H1 (cell line): ENCODE results near the gene MOB4. TPM values are rescaled to one million over a fixed set of nuclear protein-coding genes. Genes with fewer than 3 reads are reported as not detected.

Experiments used
- polyA plus RNA-seq, 7 experiments: library from polyadenylated mRNA; depleted of rRNA in 3 of 7; stranded (reverse) in 5 of 7; unstranded in 2 of 7; fragments of >200 nt in 5 of 7; fragments of 200-250 nt in 2 of 7; gene quantifications; 1 replicate in 5 of 7; 2 replicates in 1 of 7; 4 replicates in 1 of 7; pipeline versions ENCODE4 v1.2.1 to v1.2.3, GENCODE V29; 2011 to 2013; ENCODE audit warnings: missing spikeins in 2 of 7, mixed read lengths in 2 of 7
- total RNA-seq: library from RNA; stranded (reverse); fragmentation: NEBNext Ultra II Directional; extraction: Animal tissue kit (Norgen Biotek cat#: 25700); gene quantifications from 2 replicates; pipeline ENCODE4 v1.2.1, GENCODE V29; 2021
- TF ChIP-seq, protein P1 (sequence below): fragments of 300-600 bp; sonication (generic); IDR thresholded peaks from 2 replicates; pipeline ENCODE4 v1.7.1; 2012; ENCODE audit warnings: low read length, moderate library complexity, mild to moderate bottlenecking, inconsistent platforms; ENCODE audit not compliant: insufficient replicate concordance

Gene MOB4
- total and polyA plus RNA-seq, 2 of the 8 experiments (the other 6 are each of a cell fraction or from before 2014, with no cell fraction given) = 51.5 to 54.2 TPM

DNA sequence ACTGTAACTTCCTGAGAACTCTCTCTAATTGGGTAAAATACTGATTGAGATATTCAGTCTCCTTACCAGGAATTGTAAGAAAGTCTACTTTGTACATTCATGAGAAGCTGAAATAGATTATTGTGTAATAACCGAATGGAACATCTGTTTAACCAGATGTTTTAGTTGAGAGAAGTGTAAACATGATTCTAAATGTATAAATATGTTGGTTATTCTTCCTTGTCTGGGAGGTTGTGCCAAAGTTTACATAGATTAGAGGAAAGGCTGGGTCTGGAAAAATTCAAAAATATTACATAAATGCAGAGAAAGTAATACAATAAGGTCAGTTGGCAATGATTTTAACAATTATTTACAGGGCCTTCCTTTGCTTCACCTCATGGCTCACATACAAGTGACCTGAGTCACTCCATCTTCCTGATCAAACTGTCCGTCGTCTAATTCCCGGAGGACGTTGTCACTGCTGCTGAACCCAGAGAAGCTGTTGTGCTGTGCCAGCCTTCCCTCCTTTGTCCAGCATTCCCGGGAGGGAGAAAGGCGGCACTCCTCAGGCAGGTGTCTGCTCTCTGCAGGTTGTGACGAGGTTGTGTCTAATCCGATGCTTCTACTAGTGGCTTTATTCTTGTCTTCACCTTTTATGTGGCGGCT, 55.9 kb downstream of the MOB4 start (continued):
- TF ChIP-seq, protein P1, sequence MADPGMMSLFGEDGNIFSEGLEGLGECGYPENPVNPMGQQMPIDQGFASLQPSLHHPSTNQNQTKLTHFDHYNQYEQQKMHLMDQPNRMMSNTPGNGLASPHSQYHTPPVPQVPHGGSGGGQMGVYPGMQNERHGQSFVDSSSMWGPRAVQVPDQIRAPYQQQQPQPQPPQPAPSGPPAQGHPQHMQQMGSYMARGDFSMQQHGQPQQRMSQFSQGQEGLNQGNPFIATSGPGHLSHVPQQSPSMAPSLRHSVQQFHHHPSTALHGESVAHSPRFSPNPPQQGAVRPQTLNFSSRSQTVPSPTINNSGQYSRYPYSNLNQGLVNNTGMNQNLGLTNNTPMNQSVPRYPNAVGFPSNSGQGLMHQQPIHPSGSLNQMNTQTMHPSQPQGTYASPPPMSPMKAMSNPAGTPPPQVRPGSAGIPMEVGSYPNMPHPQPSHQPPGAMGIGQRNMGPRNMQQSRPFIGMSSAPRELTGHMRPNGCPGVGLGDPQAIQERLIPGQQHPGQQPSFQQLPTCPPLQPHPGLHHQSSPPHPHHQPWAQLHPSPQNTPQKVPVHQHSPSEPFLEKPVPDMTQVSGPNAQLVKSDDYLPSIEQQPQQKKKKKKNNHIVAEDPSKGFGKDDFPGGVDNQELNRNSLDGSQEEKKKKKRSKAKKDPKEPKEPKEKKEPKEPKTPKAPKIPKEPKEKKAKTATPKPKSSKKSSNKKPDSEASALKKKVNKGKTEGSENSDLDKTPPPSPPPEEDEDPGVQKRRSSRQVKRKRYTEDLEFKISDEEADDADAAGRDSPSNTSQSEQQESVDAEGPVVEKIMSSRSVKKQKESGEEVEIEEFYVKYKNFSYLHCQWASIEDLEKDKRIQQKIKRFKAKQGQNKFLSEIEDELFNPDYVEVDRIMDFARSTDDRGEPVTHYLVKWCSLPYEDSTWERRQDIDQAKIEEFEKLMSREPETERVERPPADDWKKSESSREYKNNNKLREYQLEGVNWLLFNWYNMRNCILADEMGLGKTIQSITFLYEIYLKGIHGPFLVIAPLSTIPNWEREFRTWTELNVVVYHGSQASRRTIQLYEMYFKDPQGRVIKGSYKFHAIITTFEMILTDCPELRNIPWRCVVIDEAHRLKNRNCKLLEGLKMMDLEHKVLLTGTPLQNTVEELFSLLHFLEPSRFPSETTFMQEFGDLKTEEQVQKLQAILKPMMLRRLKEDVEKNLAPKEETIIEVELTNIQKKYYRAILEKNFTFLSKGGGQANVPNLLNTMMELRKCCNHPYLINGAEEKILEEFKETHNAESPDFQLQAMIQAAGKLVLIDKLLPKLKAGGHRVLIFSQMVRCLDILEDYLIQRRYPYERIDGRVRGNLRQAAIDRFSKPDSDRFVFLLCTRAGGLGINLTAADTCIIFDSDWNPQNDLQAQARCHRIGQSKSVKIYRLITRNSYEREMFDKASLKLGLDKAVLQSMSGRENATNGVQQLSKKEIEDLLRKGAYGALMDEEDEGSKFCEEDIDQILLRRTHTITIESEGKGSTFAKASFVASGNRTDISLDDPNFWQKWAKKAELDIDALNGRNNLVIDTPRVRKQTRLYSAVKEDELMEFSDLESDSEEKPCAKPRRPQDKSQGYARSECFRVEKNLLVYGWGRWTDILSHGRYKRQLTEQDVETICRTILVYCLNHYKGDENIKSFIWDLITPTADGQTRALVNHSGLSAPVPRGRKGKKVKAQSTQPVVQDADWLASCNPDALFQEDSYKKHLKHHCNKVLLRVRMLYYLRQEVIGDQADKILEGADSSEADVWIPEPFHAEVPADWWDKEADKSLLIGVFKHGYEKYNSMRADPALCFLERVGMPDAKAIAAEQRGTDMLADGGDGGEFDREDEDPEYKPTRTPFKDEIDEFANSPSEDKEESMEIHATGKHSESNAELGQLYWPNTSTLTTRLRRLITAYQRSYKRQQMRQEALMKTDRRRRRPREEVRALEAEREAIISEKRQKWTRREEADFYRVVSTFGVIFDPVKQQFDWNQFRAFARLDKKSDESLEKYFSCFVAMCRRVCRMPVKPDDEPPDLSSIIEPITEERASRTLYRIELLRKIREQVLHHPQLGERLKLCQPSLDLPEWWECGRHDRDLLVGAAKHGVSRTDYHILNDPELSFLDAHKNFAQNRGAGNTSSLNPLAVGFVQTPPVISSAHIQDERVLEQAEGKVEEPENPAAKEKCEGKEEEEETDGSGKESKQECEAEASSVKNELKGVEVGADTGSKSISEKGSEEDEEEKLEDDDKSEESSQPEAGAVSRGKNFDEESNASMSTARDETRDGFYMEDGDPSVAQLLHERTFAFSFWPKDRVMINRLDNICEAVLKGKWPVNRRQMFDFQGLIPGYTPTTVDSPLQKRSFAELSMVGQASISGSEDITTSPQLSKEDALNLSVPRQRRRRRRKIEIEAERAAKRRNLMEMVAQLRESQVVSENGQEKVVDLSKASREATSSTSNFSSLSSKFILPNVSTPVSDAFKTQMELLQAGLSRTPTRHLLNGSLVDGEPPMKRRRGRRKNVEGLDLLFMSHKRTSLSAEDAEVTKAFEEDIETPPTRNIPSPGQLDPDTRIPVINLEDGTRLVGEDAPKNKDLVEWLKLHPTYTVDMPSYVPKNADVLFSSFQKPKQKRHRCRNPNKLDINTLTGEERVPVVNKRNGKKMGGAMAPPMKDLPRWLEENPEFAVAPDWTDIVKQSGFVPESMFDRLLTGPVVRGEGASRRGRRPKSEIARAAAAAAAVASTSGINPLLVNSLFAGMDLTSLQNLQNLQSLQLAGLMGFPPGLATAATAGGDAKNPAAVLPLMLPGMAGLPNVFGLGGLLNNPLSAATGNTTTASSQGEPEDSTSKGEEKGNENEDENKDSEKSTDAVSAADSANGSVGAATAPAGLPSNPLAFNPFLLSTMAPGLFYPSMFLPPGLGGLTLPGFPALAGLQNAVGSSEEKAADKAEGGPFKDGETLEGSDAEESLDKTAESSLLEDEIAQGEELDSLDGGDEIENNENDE = no peak
